HepG2 (cell line): Measurements from ENCODE around the gene C13orf46.

ENCODE experiments used
- CBFB ChIP-seq: sonication (generic); formaldehyde crosslinking; IDR thresholded peaks from 2 replicates; pipeline ENCODE4 v1.4.0; 2020; ENCODE audit warnings: missing genetic modification reagents
- CBX1 ChIP-seq: IDR thresholded peaks from one replicate; pipeline ENCODE4 v1.6.1; 2016; ENCODE audit warnings: antibody characterized with exemption, low read depth
- CREM ChIP-seq, 2 experiments: sonication (generic) in 1 of 2; formaldehyde crosslinking in 1 of 2; IDR thresholded peaks; 2 replicates each; pipeline versions ENCODE4 v1.4.0 to v1.6.1; 2016 to 2020; ENCODE audit warnings: antibody characterized with exemption in 1 of 2, mild to moderate bottlenecking in 1 of 2, missing genetic modification reagents in 1 of 2
- ETV6 ChIP-seq: sonication (generic); formaldehyde crosslinking; conservative IDR thresholded peaks from 2 replicates; pipeline ENCODE4 v1.4.0; 2020; ENCODE audit warnings: missing genetic modification reagents
- GATA4 ChIP-seq: sonication (generic); IDR thresholded peaks from 2 replicates; pipeline ENCODE4 v1.6.1; 2016; ENCODE audit warnings: antibody characterized with exemption, low read depth, borderline replicate concordance
- JUND ChIP-seq: sonication (generic); formaldehyde crosslinking; IDR thresholded peaks from 2 replicates; pipeline ENCODE4 v1.8.0; 2022; ENCODE audit warnings: mild to moderate bottlenecking, missing genetic modification reagents
- POLR2A ChIP-seq, 2 experiments: IDR thresholded peaks; 2 replicates each; pipeline ENCODE4 v1.6.1; 2011; ENCODE audit warnings: low read depth in 2 of 2, low read length in 2 of 2, mild to moderate bottlenecking in 1 of 2, moderate library complexity in 1 of 2; ENCODE audit not compliant: insufficient read depth in 1 of 2
- SP1 ChIP-seq, 2 experiments: fragments of 450-650 bp in 1 of 2; sonication (generic) in 1 of 2; formaldehyde crosslinking in 1 of 2; IDR thresholded peaks; 2 replicates each; pipeline versions ENCODE4 v1.4.0 to v1.6.1; 2016 to 2020; ENCODE audit warnings: missing genetic modification reagents in 1 of 2
- SP4 ChIP-seq: sonication (generic); formaldehyde crosslinking; IDR thresholded peaks from 2 replicates; pipeline ENCODE4 v1.8.1; 2023; ENCODE audit warnings: mild to moderate bottlenecking, missing genetic modification reagents
- ZNF121 ChIP-seq: sonication (generic); formaldehyde crosslinking; IDR thresholded peaks from 2 replicates; pipeline ENCODE4 v1.5.0; 2020; ENCODE audit warnings: mild to moderate bottlenecking, missing genetic modification reagents
- ZNF768 ChIP-seq: sonication (generic); formaldehyde crosslinking; IDR thresholded peaks from 2 replicates; pipeline ENCODE4 v1.4.0; 2020; ENCODE audit warnings: missing genetic modification reagents
- TF ChIP-seq, protein P1 (sequence below): sonication (generic); formaldehyde crosslinking; IDR thresholded peaks from 2 replicates; pipeline ENCODE4 v1.5.0; 2020; ENCODE audit warnings: mild to moderate bottlenecking, missing genetic modification reagents, moderate library complexity
- TF ChIP-seq, protein P2 (sequence below): sonication (generic); formaldehyde crosslinking; IDR thresholded peaks from 2 replicates; pipeline ENCODE4 v1.9.0; 2021; ENCODE audit warnings: missing genetic modification reagents, borderline replicate concordance
- TF ChIP-seq, protein P3 (sequence below): sonication (generic); formaldehyde crosslinking; IDR thresholded peaks from 2 replicates; pipeline ENCODE4 v1.4.0; 2020; ENCODE audit warnings: missing genetic modification reagents

DNA sequence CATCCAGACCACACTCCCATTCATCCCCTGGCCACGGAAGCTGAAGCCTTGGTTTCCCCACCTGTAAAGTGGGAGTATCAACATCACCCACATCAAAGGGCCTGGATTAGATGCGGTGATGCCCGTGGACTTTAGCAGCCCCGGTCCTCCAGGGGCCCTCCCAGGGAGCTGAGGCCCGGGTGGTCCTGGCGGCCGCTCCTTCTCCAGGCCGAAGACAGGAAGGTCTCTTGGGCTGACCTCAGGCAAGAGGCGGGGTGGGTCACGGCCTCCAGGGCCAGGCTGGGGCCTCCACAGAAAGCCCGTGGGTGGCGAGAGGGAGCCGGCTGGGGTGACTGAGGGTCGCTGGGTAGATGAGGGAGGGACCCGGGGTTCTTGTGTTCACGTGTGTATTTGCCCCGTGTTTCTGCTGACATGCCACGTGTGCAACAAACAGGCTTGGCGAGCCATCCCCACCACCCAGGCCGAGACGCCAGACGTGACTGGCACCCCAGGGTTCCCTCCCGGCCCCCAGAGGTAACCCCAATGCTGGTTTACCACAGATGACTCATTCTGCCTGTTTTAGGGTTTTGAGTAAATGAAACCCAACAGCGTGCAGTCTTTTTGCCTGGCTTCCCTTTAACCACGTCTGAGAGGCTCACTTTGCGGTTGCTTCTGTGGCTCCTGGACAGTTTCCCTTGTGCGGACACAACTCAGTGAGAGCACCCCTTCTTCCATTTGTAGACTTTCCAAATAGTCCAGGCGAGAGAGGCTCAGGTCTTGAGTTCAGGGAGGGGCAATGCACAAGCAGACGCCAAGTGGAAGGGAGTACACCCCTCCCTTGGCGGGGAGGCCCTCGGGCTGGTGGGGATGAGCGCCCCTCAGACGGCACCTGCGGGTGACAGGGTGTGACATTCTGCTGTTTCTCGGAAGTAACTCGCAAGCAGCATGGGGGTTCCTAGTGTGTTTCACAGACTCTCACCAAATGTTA is 42.9 kb downstream of the C13orf46 start:
- TF ChIP-seq SP1 (IDR thresholded peaks at IDR 0.05) (no peak), SP1 (CRISPR knock-in tag; IDR thresholded peaks at IDR 0.05) (no peak), POLR2A (IDR thresholded peaks at IDR 0.05; ENCODE audit: insufficient read depth in 1 of 2, low read depth in 2 of 2, low read length in 2 of 2) (no peak), ZNF121 (CRISPR knock-in tag) (no peak), CBFB (CRISPR knock-in tag) (no peak), ETV6 (no peak), ZNF768 (CRISPR knock-in tag) (no peak), CBX1 (no peak), CREM (IDR thresholded peaks at IDR 0.05) (no peak), CREM (CRISPR knock-in tag; IDR thresholded peaks at IDR 0.05) (no peak), SP4 (no peak), GATA4 (no peak), JUND (CRISPR knock-in tag) (no peak)
- TF ChIP-seq, protein P1, sequence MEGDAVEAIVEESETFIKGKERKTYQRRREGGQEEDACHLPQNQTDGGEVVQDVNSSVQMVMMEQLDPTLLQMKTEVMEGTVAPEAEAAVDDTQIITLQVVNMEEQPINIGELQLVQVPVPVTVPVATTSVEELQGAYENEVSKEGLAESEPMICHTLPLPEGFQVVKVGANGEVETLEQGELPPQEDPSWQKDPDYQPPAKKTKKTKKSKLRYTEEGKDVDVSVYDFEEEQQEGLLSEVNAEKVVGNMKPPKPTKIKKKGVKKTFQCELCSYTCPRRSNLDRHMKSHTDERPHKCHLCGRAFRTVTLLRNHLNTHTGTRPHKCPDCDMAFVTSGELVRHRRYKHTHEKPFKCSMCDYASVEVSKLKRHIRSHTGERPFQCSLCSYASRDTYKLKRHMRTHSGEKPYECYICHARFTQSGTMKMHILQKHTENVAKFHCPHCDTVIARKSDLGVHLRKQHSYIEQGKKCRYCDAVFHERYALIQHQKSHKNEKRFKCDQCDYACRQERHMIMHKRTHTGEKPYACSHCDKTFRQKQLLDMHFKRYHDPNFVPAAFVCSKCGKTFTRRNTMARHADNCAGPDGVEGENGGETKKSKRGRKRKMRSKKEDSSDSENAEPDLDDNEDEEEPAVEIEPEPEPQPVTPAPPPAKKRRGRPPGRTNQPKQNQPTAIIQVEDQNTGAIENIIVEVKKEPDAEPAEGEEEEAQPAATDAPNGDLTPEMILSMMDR: no peak
- TF ChIP-seq, protein P2, sequence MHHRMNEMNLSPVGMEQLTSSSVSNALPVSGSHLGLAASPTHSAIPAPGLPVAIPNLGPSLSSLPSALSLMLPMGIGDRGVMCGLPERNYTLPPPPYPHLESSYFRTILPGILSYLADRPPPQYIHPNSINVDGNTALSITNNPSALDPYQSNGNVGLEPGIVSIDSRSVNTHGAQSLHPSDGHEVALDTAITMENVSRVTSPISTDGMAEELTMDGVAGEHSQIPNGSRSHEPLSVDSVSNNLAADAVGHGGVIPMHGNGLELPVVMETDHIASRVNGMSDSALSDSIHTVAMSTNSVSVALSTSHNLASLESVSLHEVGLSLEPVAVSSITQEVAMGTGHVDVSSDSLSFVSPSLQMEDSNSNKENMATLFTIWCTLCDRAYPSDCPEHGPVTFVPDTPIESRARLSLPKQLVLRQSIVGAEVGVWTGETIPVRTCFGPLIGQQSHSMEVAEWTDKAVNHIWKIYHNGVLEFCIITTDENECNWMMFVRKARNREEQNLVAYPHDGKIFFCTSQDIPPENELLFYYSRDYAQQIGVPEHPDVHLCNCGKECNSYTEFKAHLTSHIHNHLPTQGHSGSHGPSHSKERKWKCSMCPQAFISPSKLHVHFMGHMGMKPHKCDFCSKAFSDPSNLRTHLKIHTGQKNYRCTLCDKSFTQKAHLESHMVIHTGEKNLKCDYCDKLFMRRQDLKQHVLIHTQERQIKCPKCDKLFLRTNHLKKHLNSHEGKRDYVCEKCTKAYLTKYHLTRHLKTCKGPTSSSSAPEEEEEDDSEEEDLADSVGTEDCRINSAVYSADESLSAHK: no peak
- TF ChIP-seq, protein P3, sequence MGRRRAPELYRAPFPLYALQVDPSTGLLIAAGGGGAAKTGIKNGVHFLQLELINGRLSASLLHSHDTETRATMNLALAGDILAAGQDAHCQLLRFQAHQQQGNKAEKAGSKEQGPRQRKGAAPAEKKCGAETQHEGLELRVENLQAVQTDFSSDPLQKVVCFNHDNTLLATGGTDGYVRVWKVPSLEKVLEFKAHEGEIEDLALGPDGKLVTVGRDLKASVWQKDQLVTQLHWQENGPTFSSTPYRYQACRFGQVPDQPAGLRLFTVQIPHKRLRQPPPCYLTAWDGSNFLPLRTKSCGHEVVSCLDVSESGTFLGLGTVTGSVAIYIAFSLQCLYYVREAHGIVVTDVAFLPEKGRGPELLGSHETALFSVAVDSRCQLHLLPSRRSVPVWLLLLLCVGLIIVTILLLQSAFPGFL (CRISPR knock-in tag): no peak
